Measurements from ENCODE around the gene SETMAR.
"Not testable (repeated sequence)": the region's sequence is repeated elsewhere in the genome, so short reads cannot be mapped to it uniquely, and the experiment has no call there.

The SETMAR gene

GRCh38 chr3:4313606-4314293 lies 10.6 kb downstream of the SETMAR start:
- no peak for DNase-seq (ENCODE audit: low read depth)

- DNase-seq (ENCODE audit: low read depth), result no peak
Observed at GRCh38 chr3:4314688-4315087, 11.5 kb downstream of the SETMAR start.

- DNase-seq (ENCODE audit: low read depth), result no peak
Observed at GRCh38 chr3:4320096-4320911, 17.1 kb downstream of the SETMAR start.

- DNase-seq (ENCODE audit: low read depth), result no peak
Observed at GRCh38 chr3:4321732-4322131, 18.6 kb downstream of the SETMAR start.

- DNase-seq (ENCODE audit: low read depth), result no peak
Observed at GRCh38 chr3:4322635-4323034, 19.5 kb downstream of the SETMAR start.

- no peak for DNase-seq (ENCODE audit: low read depth)
Observed at GRCh38 chr3:4323246-4324027, 20.3 kb downstream of the SETMAR start.

GRCh38 chr3:4326868-4327267 lies 23.7 kb downstream of the SETMAR start:
- no peak for DNase-seq (ENCODE audit: low read depth)

GRCh38 chr3:4329806-4330205 lies 26.6 kb downstream of the SETMAR start:
- not testable (repeated sequence) for DNase-seq (ENCODE audit: low read depth)

- DNase-seq (ENCODE audit: low read depth), result no peak
Observed at GRCh38 chr3:4332111-4332510, 28.9 kb downstream of the SETMAR start.

- no peak for DNase-seq (ENCODE audit: low read depth)
Observed at GRCh38 chr3:4332574-4332973, 29.4 kb downstream of the SETMAR start.

- DNase-seq (ENCODE audit: low read depth), result no peak
Observed at GRCh38 chr3:4332991-4333390, 29.8 kb downstream of the SETMAR start.

- no peak for DNase-seq (ENCODE audit: low read depth)
Observed at GRCh38 chr3:4334548-4334947, 31.4 kb downstream of the SETMAR start.

GRCh38 chr3:4335840-4336562 lies 32.8 kb downstream of the SETMAR start:
- DNase-seq (ENCODE audit: low read depth), result no peak

GRCh38 chr3:4336850-4337546 lies 33.8 kb downstream of the SETMAR start:
- DNase-seq (ENCODE audit: low read depth), result no peak

GRCh38 chr3:4338751-4339150 lies 35.6 kb downstream of the SETMAR start:
- no peak for DNase-seq (ENCODE audit: low read depth)

- DNase-seq (ENCODE audit: low read depth), result no peak
Observed at GRCh38 chr3:4340077-4340410, 36.9 kb downstream of the SETMAR start.

- no peak for DNase-seq (ENCODE audit: low read depth)
Observed at GRCh38 chr3:4340411-4341335, 37.5 kb downstream of the SETMAR start.

- no peak for DNase-seq (ENCODE audit: low read depth)
Observed at GRCh38 chr3:4341336-4341675, 38.1 kb downstream of the SETMAR start.

GRCh38 chr3:4343258-4343657 lies 40.1 kb downstream of the SETMAR start:
- no peak for DNase-seq (ENCODE audit: low read depth)

- DNase-seq (ENCODE audit: low read depth), result peak; percentile 48
Observed at GRCh38 chr3:4350789-4351163, 47.6 kb downstream of the SETMAR start.
